Transverse colon (tissue), 4 donors: Measurements from ENCODE around the gene STARD10. TPM values are rescaled to one million over a fixed set of nuclear protein-coding genes. Genes with fewer than 3 reads are reported as not detected.

Source experiments
- DNase-seq: peaks from one replicate; pipeline ENCODE4 v3.0.0-alpha.2; 2019
- H3K27ac ChIP-seq, 4 donors: fragments of 200-600 bp; sonication (generic); 2 replicates each; pipeline ENCODE4 v1.5.1; 2016 to 2018; ENCODE audit warnings: inconsistent platforms in 4 of 4
- H3K27me3 ChIP-seq: fragments of 200-600 bp; sonication (generic); 2 replicates; pipeline ENCODE4 v1.5.1; 2017; ENCODE audit warnings: inconsistent platforms
- H3K36me3 ChIP-seq, 4 donors: fragments of 200-600 bp; sonication (generic); 2 replicates each; pipeline ENCODE4 v1.5.1; 2017 to 2019; ENCODE audit warnings: inconsistent platforms in 4 of 4
- H3K4me1 ChIP-seq, 4 donors: fragments of 200-600 bp; sonication (generic); 2 replicates each; pipeline ENCODE4 v1.5.1; 2017 to 2020; ENCODE audit warnings: inconsistent platforms in 4 of 4
- H3K4me3 ChIP-seq, 4 donors: fragments of 200-600 bp; sonication (generic); 1 replicate in 1 of 4; 2 replicates in 3 of 4; pipeline versions ENCODE4 v1.5.1 to v1.6.1; 2017 to 2019; ENCODE audit warnings: inconsistent platforms in 4 of 4
- H3K9me3 ChIP-seq, 2 donors: fragments of 200-600 bp; sonication (generic); 2 replicates each; pipeline ENCODE4 v1.5.1; 2017 to 2019; ENCODE audit warnings: inconsistent platforms in 2 of 2
- CTCF ChIP-seq, 5 experiments: fragments of 200-600 bp in 3 of 5; fragments of 450-650 bp in 2 of 5; sonication (generic) in 3 of 5; IDR thresholded peaks; 1 replicate in 2 of 5; 2 replicates in 3 of 5; pipeline ENCODE4 v1.5.1; 2016 to 2017; ENCODE audit warnings: antibody characterized with exemption in 5 of 5, inconsistent platforms in 3 of 5, mild to moderate bottlenecking in 2 of 5, moderate library complexity in 1 of 5
- EP300 ChIP-seq: sonication (generic); formaldehyde crosslinking; IDR thresholded peaks from one replicate; pipeline ENCODE4 v1.6.1; 2017; ENCODE audit warnings: antibody characterized with exemption, low read depth
- POLR2A ChIP-seq: fragments of 450-650 bp; IDR thresholded peaks from one replicate; pipeline ENCODE4 v1.6.1; 2016; ENCODE audit warnings: antibody characterized with exemption, mild to moderate bottlenecking, moderate library complexity
- POLR2AphosphoS5 ChIP-seq, 3 donors: sonication (generic); formaldehyde crosslinking; IDR thresholded peaks; one replicate each; pipeline ENCODE4 v1.6.1; 2016; ENCODE audit warnings: antibody characterized with exemption in 3 of 3
- WGBS, 2 donors: methylation state at CpG; one replicate each; pipeline ENCODE4 v1.1.5; 2018; ENCODE audit warnings: low coverage in 1 of 2; 5-methylcytosine and 5-hydroxymethylcytosine counted together
- in situ Hi-C, 4 donors: fragments of 200-750 bp; cut with MboI; loops; one replicate each; pipeline versions ENCODE4 v1.15.0 to v1.15.1; 2017; ENCODE audit warnings: low sequenced_read_pairs in 3 of 4, low pct_ligation_motif_present in 1 of 4, low pct_unique_long_range_greater_than_20kb in 1 of 4
- intact Hi-C: fragments of 100-400 bp; cut with DNase I; formaldehyde crosslinking; loops from one replicate; pipeline ENCODE4 v1.15.1; 2023; ENCODE audit warnings: low total_unique reads
- total RNA-seq, 4 donors: library from RNA; depleted of rRNA; stranded (reverse); fragments of >200 nt; gene quantifications; one replicate each; pipeline ENCODE4 v1.1.0, GENCODE V29; 2016

Gene STARD10
- total RNA-seq, 4 donors from 2014 or later, result 82.7 to 714 (median 225) TPM

- in situ Hi-C loops, result no loop called here
- no peak overlapping the region for H3K4me3 ChIP-seq
- H3K4me1 ChIP-seq, result peaks cover 21 to 60% (median 52%) of the 10 kb centered on the region in 4 donors
- no peaks in the 10 kb centered on the region for H3K9me3 ChIP-seq
- peak; percentile 72 for DNase-seq
- H3K27me3 ChIP-seq, result no peaks in the 10 kb centered on the region
- TF ChIP-seq EP300 (no peak), POLR2AphosphoS5 (IDR thresholded peaks at IDR 0.05) (peak; percentile 6 to 48 (median 37)), POLR2A (peak; percentile 53), CTCF (IDR thresholded peaks at IDR 0.05) (peak in 4 of 5 experiments; percentile 25 to 72 (median 40))
- intact Hi-C loops, result no loop called here
- no peaks in the 10 kb centered on the region for H3K36me3 ChIP-seq
- 33 to 40% methylated on average over 1 to 16 of the region's 16 CpGs for WGBS, 2 donors
- H3K27ac ChIP-seq, result peak overlapping the region; percentile 77 to 93 (median 88)
These were observed 6.4 kb downstream of the STARD10 start for GRCh38 chr11:72787216-72788104.

GRCh38 chr11:72786305-72787215, 7.3 kb downstream of the STARD10 start:
- Histone ChIP-seq H3K4me1 (peaks cover 28 to 68% (median 59%) of the 10 kb centered on the region in 4 donors), H3K36me3 (no peaks in the 10 kb centered on the region), H3K4me3 (no peak overlapping the region), H3K27ac (peak overlapping the region; percentile 85 to 93 (median 88)), H3K9me3 (no peaks in the 10 kb centered on the region), H3K27me3 (no peaks in the 10 kb centered on the region)
- 62% methylated on average over 8 of the region's 8 CpGs; no CpG with 5 or more reads in 1 of the 2 donors for WGBS, 2 donors
- in situ Hi-C loops, result no loop called here
- intact Hi-C loops, result no loop called here
- peak; percentile 81 for DNase-seq
- TF ChIP-seq POLR2A, result peak; percentile 69
- TF ChIP-seq POLR2AphosphoS5 (IDR thresholded peaks at IDR 0.05), result peak in 2 of 3 donors; percentile 48 to 61
- TF ChIP-seq CTCF (IDR thresholded peaks at IDR 0.05), result peak in 2 of 5 experiments; percentile 26 to 49
- TF ChIP-seq EP300, result no peak

GRCh38 chr11:72784662-72785061, 9.2 kb downstream of the STARD10 start:
- DNase-seq, result no peak
- intact Hi-C loops, result no loop called here
- Histone ChIP-seq H3K9me3 (no peaks in the 10 kb centered on the region), H3K36me3 (no peaks in the 10 kb centered on the region), H3K4me1 (peaks cover 36 to 80% (median 74%) of the 10 kb centered on the region in 4 donors), H3K27me3 (no peaks in the 10 kb centered on the region), H3K27ac (peak overlapping the region; percentile 85 to 93 (median 88)), H3K4me3 (no peak overlapping the region)
- no peak for TF ChIP-seq POLR2A
- no peak for TF ChIP-seq EP300
- no peak for TF ChIP-seq CTCF (IDR thresholded peaks at IDR 0.05)
- no peak for TF ChIP-seq POLR2AphosphoS5 (IDR thresholded peaks at IDR 0.05)
- in situ Hi-C loops, result no loop called here
- 85% methylated on average over 10 of the region's 10 CpGs; no CpG with 5 or more reads in 1 of the 2 donors for WGBS, 2 donors
